B cell (primary cell): ENCODE data around the gene DTX3. TPM values are rescaled to one million over a fixed set of nuclear protein-coding genes. Genes with fewer than 3 reads are reported as not detected.

Experiments used
- ATAC-seq: fragments of 200-7000 bp; cut with Tn5 transposase; one replicate; pipeline ENCODE4 v1.10.0; 2021; ENCODE audit warnings: low read depth, mild to moderate bottlenecking, moderate number of reproducible peaks, moderate library complexity
- CTCF ChIA-PET: fragments of 350-600 bp; sonication (Branson Sonifier 250); formaldehyde crosslinking; loops from one replicate; lab custom pipeline; 2021; ENCODE audit warnings: antibody characterized with exemption, inconsistent platforms; lab: Charles Lee
- POLR2A ChIA-PET: fragments of 350-600 bp; sonication (Branson Sonifier 250); formaldehyde crosslinking; loops from one replicate; lab custom pipeline; 2021; ENCODE audit warnings: antibody characterized with exemption; lab: Charles Lee
- DNase-seq: peaks from one replicate; pipeline ENCODE4 v3.0.0; 2013
- H2AFZ ChIP-seq: 2 replicates; pipeline ENCODE4 v1.6.1; 2012; ENCODE audit warnings: mild to moderate bottlenecking, low read depth, low read length; ENCODE audit not compliant: insufficient read depth, poor library complexity, severe bottlenecking
- H3K27ac ChIP-seq, 2 donors: 1 replicate in 1 of 2; 2 replicates in 1 of 2; pipeline ENCODE4 v1.5.1; 2012 to 2013; ENCODE audit warnings: low read length in 2 of 2, mild to moderate bottlenecking in 2 of 2, moderate library complexity in 1 of 2
- H3K27me3 ChIP-seq, 4 experiments: fragments of 200-600 bp in 1 of 4; sonication (generic) in 1 of 4; replicated peaks in 1 of 4; 1 replicate in 2 of 4; 2 replicates in 2 of 4; pipeline versions ENCODE4 v1.6.1 to v1.7.0; 2013 to 2016; ENCODE audit warnings: low read length in 3 of 4, mild to moderate bottlenecking in 2 of 4, mixed read lengths in 1 of 4, moderate library complexity in 1 of 4; ENCODE audit not compliant: insufficient read depth in 4 of 4, control insufficient read depth in 3 of 4; ENCODE audit errors: control extremely low read depth in 1 of 4
- H3K36me3 ChIP-seq, 2 experiments: replicated peaks in 1 of 2; 1 replicate in 1 of 2; 2 replicates in 1 of 2; pipeline versions ENCODE4 v1.6.1 to v1.7.1; 2013; ENCODE audit warnings: low read length in 1 of 2; ENCODE audit not compliant: insufficient read depth in 2 of 2, control insufficient read depth in 1 of 2; ENCODE audit errors: control extremely low read depth in 1 of 2, extremely low read depth in 1 of 2
- H3K4me1 ChIP-seq, 2 donors: fragments of 200-600 bp in 1 of 2; sonication (generic) in 1 of 2; 1 replicate in 1 of 2; 2 replicates in 1 of 2; pipeline versions ENCODE4 v1.5.1 to v1.6.1; 2013 to 2017; ENCODE audit warnings: low read length in 2 of 2; ENCODE audit not compliant: control insufficient read depth in 2 of 2, insufficient read depth in 2 of 2
- H3K4me2 ChIP-seq: replicated peaks from 2 replicates; pipeline ENCODE3; 2012; ENCODE audit warnings: mild to moderate bottlenecking, low read depth, low read length; ENCODE audit not compliant: poor library complexity, severe bottlenecking
- H3K4me3 ChIP-seq, 5 experiments: fragments of 200-600 bp in 1 of 5; sonication (generic) in 1 of 5; 1 replicate in 3 of 5; 2 replicates in 2 of 5; pipeline versions ENCODE4 v1.5.1 to v1.7.0; 2011 to 2016; ENCODE audit warnings: low read length in 4 of 5, mild to moderate bottlenecking in 4 of 5, low read depth in 2 of 5, control low read depth in 1 of 5, moderate library complexity in 1 of 5; ENCODE audit not compliant: insufficient read depth in 1 of 5; ENCODE audit errors: control extremely low read depth in 1 of 5, extremely low read depth in 1 of 5
- H3K79me2 ChIP-seq: fragments of 200-600 bp; sonication (generic); one replicate; pipeline ENCODE4 v1.6.0; 2016; ENCODE audit warnings: low read length; ENCODE audit not compliant: control insufficient read depth, insufficient read depth
- H3K9ac ChIP-seq: fragments of 200-600 bp; sonication (generic); 2 replicates; pipeline ENCODE4 v1.6.1; 2017; ENCODE audit warnings: mild to moderate bottlenecking, low read length, moderate library complexity
- H3K9me3 ChIP-seq, 3 donors: one replicate each; pipeline versions ENCODE4 v1.6.1 to v1.7.1; 2013; ENCODE audit warnings: low read length in 2 of 3; ENCODE audit not compliant: control insufficient read depth in 2 of 3, insufficient read depth in 1 of 3; ENCODE audit errors: control extremely low read depth in 1 of 3
- H4K20me1 ChIP-seq: 2 replicates; pipeline ENCODE4 v1.6.0; 2012; ENCODE audit warnings: mild to moderate bottlenecking, low read length; ENCODE audit not compliant: insufficient read depth, control insufficient read depth, poor library complexity, severe bottlenecking
- H3K27ac Mint-ChIP-seq: one replicate; pipeline ENCODE4 v1.8.0; 2021; ENCODE audit warnings: mixed read lengths
- H3K27me3 Mint-ChIP-seq: one replicate; pipeline ENCODE4 v1.8.0; 2021; ENCODE audit warnings: mixed read lengths
- H3K4me1 Mint-ChIP-seq: one replicate; pipeline ENCODE4 v1.8.0; 2021; ENCODE audit warnings: mixed read lengths
- H3K4me3 Mint-ChIP-seq: one replicate; pipeline ENCODE4 v1.8.0; 2021; ENCODE audit warnings: mixed read lengths
- H3K9me3 Mint-ChIP-seq: one replicate; pipeline ENCODE4 v1.8.0; 2022; ENCODE audit warnings: mixed read lengths; ENCODE audit not compliant: insufficient read depth
- EZH2 ChIP-seq: IDR thresholded peaks from 2 replicates; pipeline ENCODE4 v1.6.1; 2012; ENCODE audit warnings: borderline replicate concordance, low read depth, mild to moderate bottlenecking, moderate library complexity, low read length; ENCODE audit not compliant: insufficient read depth, poor library complexity, severe bottlenecking
- WGBS: methylation state at CpG from one replicate; pipeline ENCODE4 v1.1.5; 2013; ENCODE audit warnings: missing lambda C conversion rate; ENCODE audit not compliant: insufficient coverage; 5-methylcytosine and 5-hydroxymethylcytosine counted together
- intact Hi-C: fragments of 100-400 bp; cut with micrococcal nuclease; formaldehyde crosslinking; loops from one replicate; pipeline ENCODE4 v1.10.0; 2022
- polyA plus RNA-seq: library from polyadenylated mRNA; depleted of rRNA; stranded (reverse); fragments of >200 nt; gene quantifications from 2 replicates; pipeline ENCODE4 v1.2.3, GENCODE V29; 2012
- total RNA-seq, 2 donors: library from RNA; stranded (reverse); fragments of 120-200 nt in 1 of 2; gene quantifications; 1 replicate in 1 of 2; 2 replicates in 1 of 2; pipeline versions ENCODE4 v1.2.3 to v1.2.4, GENCODE V29; 2013 to 2022
- TF ChIP-seq, protein P1 (sequence below): fragments of 200-600 bp; IDR thresholded peaks from one replicate; pipeline ENCODE4 v1.8.0; 2022; ENCODE audit warnings: antibody characterized with exemption, mild to moderate bottlenecking

The DTX3 gene
- total and polyA plus RNA-seq, 2 donors (not counting 1 experiment from before 2014, with no cell fraction given) = 3.5 to 7.3 TPM

DNA sequence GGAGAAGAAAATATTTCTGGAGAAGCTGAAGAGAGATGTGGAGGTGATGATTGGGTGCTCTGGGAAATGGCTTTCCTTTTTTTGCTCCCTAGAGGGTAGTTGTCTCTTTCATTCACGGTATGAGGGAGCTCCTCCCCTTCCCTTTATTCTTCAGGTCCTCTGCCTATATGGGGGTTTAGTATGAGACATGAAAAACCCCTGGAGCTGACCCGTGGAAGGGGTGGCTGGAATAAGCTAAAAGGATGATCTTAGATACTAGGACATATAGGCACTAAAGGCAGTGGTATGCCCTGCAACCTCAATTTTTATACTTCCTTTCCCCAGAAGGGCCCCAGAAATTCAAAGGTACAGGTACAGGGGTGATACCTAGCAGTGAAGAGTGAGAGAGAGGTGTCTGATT, 4.2 kb upstream of the DTX3 start:
- Mint-ChIP-seq H3K4me3 (no peak overlapping the region), H3K27me3 (peaks cover 7% of the 10 kb centered on the region), H3K27ac (no peak overlapping the region), H3K9me3 (no peaks in the 10 kb centered on the region), H3K4me1 (peaks cover 17% of the 10 kb centered on the region)
- H3K36me3 ChIP-seq = peaks cover 16 to 54% of the 10 kb centered on the region in 2 experiments
- intact Hi-C loops = no loop called here
- ATAC-seq (no peak), DNase-seq (no peak)
- no peak overlapping the region for H3K4me3 ChIP-seq
- H2AFZ ChIP-seq = no peak overlapping the region
- H3K4me1 ChIP-seq = peaks cover 11% of the 10 kb centered on the region in 2 donors
- H3K9ac ChIP-seq = no peak overlapping the region
- no peak overlapping the region for H3K27ac ChIP-seq
- H3K79me2 ChIP-seq = no peaks in the 10 kb centered on the region
- TF ChIP-seq, protein P1, sequence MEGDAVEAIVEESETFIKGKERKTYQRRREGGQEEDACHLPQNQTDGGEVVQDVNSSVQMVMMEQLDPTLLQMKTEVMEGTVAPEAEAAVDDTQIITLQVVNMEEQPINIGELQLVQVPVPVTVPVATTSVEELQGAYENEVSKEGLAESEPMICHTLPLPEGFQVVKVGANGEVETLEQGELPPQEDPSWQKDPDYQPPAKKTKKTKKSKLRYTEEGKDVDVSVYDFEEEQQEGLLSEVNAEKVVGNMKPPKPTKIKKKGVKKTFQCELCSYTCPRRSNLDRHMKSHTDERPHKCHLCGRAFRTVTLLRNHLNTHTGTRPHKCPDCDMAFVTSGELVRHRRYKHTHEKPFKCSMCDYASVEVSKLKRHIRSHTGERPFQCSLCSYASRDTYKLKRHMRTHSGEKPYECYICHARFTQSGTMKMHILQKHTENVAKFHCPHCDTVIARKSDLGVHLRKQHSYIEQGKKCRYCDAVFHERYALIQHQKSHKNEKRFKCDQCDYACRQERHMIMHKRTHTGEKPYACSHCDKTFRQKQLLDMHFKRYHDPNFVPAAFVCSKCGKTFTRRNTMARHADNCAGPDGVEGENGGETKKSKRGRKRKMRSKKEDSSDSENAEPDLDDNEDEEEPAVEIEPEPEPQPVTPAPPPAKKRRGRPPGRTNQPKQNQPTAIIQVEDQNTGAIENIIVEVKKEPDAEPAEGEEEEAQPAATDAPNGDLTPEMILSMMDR = no peak
- no peak for TF ChIP-seq EZH2
- H3K4me2 ChIP-seq = no peak overlapping the region
- peaks cover 0 to 14% (median 2%) of the 10 kb centered on the region in 4 experiments for H3K27me3 ChIP-seq
- H4K20me1 ChIP-seq = no peaks in the 10 kb centered on the region
- ChIA-PET CTCF (interaction anchor here (0.8 to 1.1 kb wide), 3 partner anchors 12 to 21 kb away, joined by 3 read pairs; no protein-coding TSS in a partner anchor), POLR2A (no interaction called here)
- no CpG with 5 or more reads among the region's 2 CpGs for WGBS
- H3K9me3 ChIP-seq = peaks cover 0 to 9% (median 0%) of the 10 kb centered on the region in 3 donors

DNA sequence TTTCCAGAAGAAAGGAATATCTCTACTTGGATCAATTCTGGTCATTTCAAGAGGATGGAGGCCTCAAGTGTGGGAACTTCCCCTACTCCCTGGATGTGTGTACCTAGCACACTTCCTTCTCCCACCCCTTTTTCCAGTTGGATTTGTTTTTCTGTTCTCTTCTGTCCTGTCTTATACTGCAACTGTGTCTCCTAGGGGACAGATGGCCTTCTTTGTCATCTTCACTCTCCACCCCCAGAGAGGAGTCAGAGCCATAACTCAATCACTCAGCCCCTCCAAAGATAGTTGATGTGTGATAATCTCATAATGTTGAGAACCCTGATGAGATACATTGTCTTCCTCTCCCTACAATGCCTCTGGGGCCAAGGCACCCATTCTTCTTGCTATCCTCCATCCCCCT, 2.1 kb upstream of the DTX3 start:
- Mint-ChIP-seq H3K27ac (no peak overlapping the region), H3K9me3 (no peaks in the 10 kb centered on the region), H3K27me3 (peaks cover 18% of the 10 kb centered on the region), H3K4me3 (no peak overlapping the region), H3K4me1 (peaks cover 19% of the 10 kb centered on the region)
- no peak overlapping the region for H3K9ac ChIP-seq
- intact Hi-C loops = no loop called here
- no peaks in the 10 kb centered on the region for H4K20me1 ChIP-seq
- H3K79me2 ChIP-seq = no peaks in the 10 kb centered on the region
- CTCF ChIA-PET = interaction anchor here (1.5 kb wide), 1 partner anchor 18 kb away, joined by 5 read pairs; no protein-coding TSS in a partner anchor
- no peak overlapping the region for H3K4me2 ChIP-seq
- TF ChIP-seq, protein P1 = no peak
- no peak for TF ChIP-seq EZH2
- H2AFZ ChIP-seq = no peak overlapping the region
- H3K36me3 ChIP-seq = peaks cover 5 to 35% of the 10 kb centered on the region in 2 experiments
- H3K27ac ChIP-seq = no peak overlapping the region
- H3K4me1 ChIP-seq = peaks cover 11% of the 10 kb centered on the region in 2 donors
- ATAC-seq (no peak), DNase-seq (no peak)
- peaks cover 0 to 29% (median 8%) of the 10 kb centered on the region in 4 experiments for H3K27me3 ChIP-seq
- H3K9me3 ChIP-seq = peaks cover 0 to 11% (median 0%) of the 10 kb centered on the region in 3 donors
- POLR2A ChIA-PET = no interaction called here
- H3K4me3 ChIP-seq = no peak overlapping the region
